Activated CD8-positive, alpha-beta memory T cell treated with anti-CD3 and anti-CD28 coated beads for 1 hour (primary cell): Measurements from ENCODE around the gene BATF.
A peak's percentile ranks its signal among the peaks of the same experiment; 100 is the strongest.
"Not testable (repeated sequence)": the region's sequence is repeated elsewhere in the genome, so short reads cannot be mapped to it uniquely, and the experiment has no call there.

Source experiments
- DNase-seq, 2 donors: peaks; one replicate each; pipeline ENCODE4 v3.0.0-alpha.2; 2020; ENCODE audit warnings: low read depth in 1 of 2; ENCODE audit errors: extremely low read depth in 1 of 2

The BATF gene

GRCh38 chr14:75522224-75522982 is at the start of gene BATF:
Gene BATF (plus strand): TSS chr14:75522469. CDS start chr14:75522683, 214 bp downstream.
- DNase-seq: peak in 1 of 2 donors; percentile 52

- not testable (repeated sequence) for DNase-seq
Observed at GRCh38 chr14:75474127-75474526, 48.1 kb upstream of the BATF start.

- no peak for DNase-seq
Observed at GRCh38 chr14:75476274-75476995, 45.8 kb upstream of the BATF start.

- no peak for DNase-seq
Observed at GRCh38 chr14:75477881-75478280, 44.4 kb upstream of the BATF start.

GRCh38 chr14:75479770-75480600 is 42.3 kb upstream of the BATF start:
- no peak for DNase-seq

- DNase-seq: no peak
Observed at GRCh38 chr14:75482366-75482765, 39.9 kb upstream of the BATF start.

GRCh38 chr14:75484711-75485429 is 37.4 kb upstream of the BATF start:
- no peak for DNase-seq

- DNase-seq: no peak
Observed at GRCh38 chr14:75486318-75486717, 36.0 kb upstream of the BATF start.

GRCh38 chr14:75487155-75487671 is 35.1 kb upstream of the BATF start:
- no peak for DNase-seq

GRCh38 chr14:75489480-75489837 is 32.8 kb upstream of the BATF start:
- no peak for DNase-seq

- no peak for DNase-seq
Observed at GRCh38 chr14:75491376-75491978, 30.8 kb upstream of the BATF start.

- no peak for DNase-seq
Observed at GRCh38 chr14:75492832-75493591, 29.3 kb upstream of the BATF start.

- no peak for DNase-seq
Observed at GRCh38 chr14:75493592-75494087, 28.6 kb upstream of the BATF start.

GRCh38 chr14:75494896-75495295 is 27.4 kb upstream of the BATF start:
- DNase-seq: no peak

- no peak for DNase-seq
Observed at GRCh38 chr14:75495399-75495798, 26.9 kb upstream of the BATF start.

GRCh38 chr14:75495882-75496281 is 26.4 kb upstream of the BATF start:
- no peak for DNase-seq

- DNase-seq: no peak
Observed at GRCh38 chr14:75496755-75497154, 25.5 kb upstream of the BATF start.

GRCh38 chr14:75497191-75497590 is 25.1 kb upstream of the BATF start:
- no peak for DNase-seq

- DNase-seq: no peak
Observed at GRCh38 chr14:75497701-75498100, 24.6 kb upstream of the BATF start.
